NCI-H2196 (cell line): ENCODE measurements around the gene AMN1.
A peak's percentile ranks its signal among the peaks of the same experiment; 100 is the strongest.
"Not testable (repeated sequence)": the region's sequence is repeated elsewhere in the genome, so short reads cannot be mapped to it uniquely, and the experiment has no call there.

Experiments
- DNase-seq: peaks from one replicate; lab custom pipeline; 2025; ENCODE audit not compliant: unreplicated experiment; lab: John Stamatoyannopoulos, UW

AMN1 gene

GRCh38 chr12:31733549-31734432, 5.0 kb upstream of the AMN1 start:
- DNase-seq: not testable (repeated sequence)

- peak; percentile 37 for DNase-seq
Measured at GRCh38 chr12:31732926-31733548, 4.2 kb upstream of the AMN1 start.

- not testable (repeated sequence) for DNase-seq
Measured at GRCh38 chr12:31731203-31731602, 2.4 kb upstream of the AMN1 start.

GRCh38 chr12:31729705-31730104, 884 bp upstream of the AMN1 start:
- no peak for DNase-seq

- peak; percentile 56 for DNase-seq
Measured at GRCh38 chr12:31728289-31728916, 418 bp downstream of the AMN1 start.

- DNase-seq: no peak
Measured at GRCh38 chr12:31727192-31727591, 1.6 kb downstream of the AMN1 start.

- no peak for DNase-seq
Measured at GRCh38 chr12:31726575-31726974, 2.2 kb downstream of the AMN1 start.

GRCh38 chr12:31724557-31724956, 4.3 kb downstream of the AMN1 start:
- DNase-seq: no peak

- no peak for DNase-seq
Measured at GRCh38 chr12:31722580-31722979, 6.2 kb downstream of the AMN1 start.

- DNase-seq: not testable (repeated sequence)
Measured at GRCh38 chr12:31718542-31719198, 10.2 kb downstream of the AMN1 start.

GRCh38 chr12:31716998-31717397, 11.8 kb downstream of the AMN1 start:
- not testable (repeated sequence) for DNase-seq

- peak; percentile 6 for DNase-seq
Measured at GRCh38 chr12:31715283-31715825, 13.5 kb downstream of the AMN1 start.

GRCh38 chr12:31714406-31715271, 14.2 kb downstream of the AMN1 start:
- DNase-seq: no peak

GRCh38 chr12:31712877-31713276, 15.9 kb downstream of the AMN1 start:
- no peak for DNase-seq

- no peak for DNase-seq
Measured at GRCh38 chr12:31710021-31710818, 18.6 kb downstream of the AMN1 start.

- not testable (repeated sequence) for DNase-seq
Measured at GRCh38 chr12:31708118-31708517, 20.7 kb downstream of the AMN1 start.

- DNase-seq: no peak
Measured at GRCh38 chr12:31705621-31706020, 23.2 kb downstream of the AMN1 start.

- DNase-seq: no peak
Measured at GRCh38 chr12:31702047-31702446, 26.8 kb downstream of the AMN1 start.

- not testable (repeated sequence) for DNase-seq
Measured at GRCh38 chr12:31689921-31690320, 38.9 kb downstream of the AMN1 start.
